Stimulated activated CD4-positive, alpha-beta T cell treated with anti-CD3 and anti-CD28 coated beads, Interleukin-2, amount 100 ng/mL, for 24 hours (primary cell): ENCODE measurements around the gene CUL4A.
"Not testable (repeated sequence)": the region's sequence is repeated elsewhere in the genome, so short reads cannot be mapped to it uniquely, and the experiment has no call there.

Experiments
- DNase-seq, 2 donors: peaks; one replicate each; pipeline ENCODE4 v3.0.0-alpha.2; 2020

Gene CUL4A

GRCh38 chr13:113209336-113209758 lies at the start of gene CUL4A:
TSS of gene CUL4A (plus strand) at chr13:113209613. CDS start at chr13:113209628, 15 bp downstream.
- peak; percentile 75 to 81 for DNase-seq

GRCh38 chr13:113159701-113160100 lies 49.7 kb upstream of the CUL4A start:
- no peak for DNase-seq

DNA sequence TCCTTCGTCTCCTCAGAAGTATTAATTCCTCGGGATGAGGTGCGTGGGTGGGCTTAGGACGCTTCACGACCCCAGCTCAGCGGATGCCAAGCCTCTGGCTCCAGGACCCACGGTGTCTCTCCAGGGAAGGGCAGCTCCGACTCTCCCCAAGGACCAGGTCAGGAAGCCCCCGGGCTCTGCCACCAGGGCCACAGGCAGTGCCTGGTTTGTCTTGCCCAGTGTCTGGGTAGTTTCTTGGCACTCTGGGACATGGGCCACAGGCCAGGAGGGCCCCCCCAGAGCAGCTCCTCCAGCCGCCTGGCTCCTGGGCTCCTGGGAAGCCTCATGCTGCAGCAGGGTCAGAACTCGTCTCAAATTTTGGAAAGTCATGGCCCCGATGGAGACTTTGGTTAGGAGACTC lies 48.4 kb upstream of the CUL4A start:
- DNase-seq: no peak

DNA sequence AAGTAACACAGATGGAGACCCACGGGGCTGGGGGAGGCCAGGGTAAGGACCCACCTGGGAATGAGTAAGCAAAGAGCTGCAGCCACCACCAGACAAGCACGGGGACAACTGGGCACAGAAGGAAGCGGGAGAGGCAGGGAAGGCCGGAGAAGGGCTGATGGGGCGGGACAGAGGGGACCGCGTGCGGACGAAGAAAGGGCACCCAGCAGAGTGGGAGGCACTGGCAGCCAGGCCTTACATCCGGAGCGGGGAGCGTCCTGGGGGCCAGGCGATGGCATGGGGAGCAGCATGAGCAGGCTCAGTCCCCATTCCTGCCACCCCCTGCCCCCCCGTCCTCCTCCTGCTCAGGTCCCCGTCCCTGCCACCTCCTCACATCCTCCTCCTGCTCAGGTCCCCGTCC lies 48.0 kb upstream of the CUL4A start:
- no peak for DNase-seq

GRCh38 chr13:113161975-113162374 lies 47.4 kb upstream of the CUL4A start:
- not testable (repeated sequence) for DNase-seq

GRCh38 chr13:113162783-113163685 lies 46.4 kb upstream of the CUL4A start:
- DNase-seq: no peak

- no peak for DNase-seq
Observed at GRCh38 chr13:113164492-113164891, 44.9 kb upstream of the CUL4A start.

- DNase-seq: no peak
Observed at GRCh38 chr13:113166266-113166665, 43.1 kb upstream of the CUL4A start.

DNA sequence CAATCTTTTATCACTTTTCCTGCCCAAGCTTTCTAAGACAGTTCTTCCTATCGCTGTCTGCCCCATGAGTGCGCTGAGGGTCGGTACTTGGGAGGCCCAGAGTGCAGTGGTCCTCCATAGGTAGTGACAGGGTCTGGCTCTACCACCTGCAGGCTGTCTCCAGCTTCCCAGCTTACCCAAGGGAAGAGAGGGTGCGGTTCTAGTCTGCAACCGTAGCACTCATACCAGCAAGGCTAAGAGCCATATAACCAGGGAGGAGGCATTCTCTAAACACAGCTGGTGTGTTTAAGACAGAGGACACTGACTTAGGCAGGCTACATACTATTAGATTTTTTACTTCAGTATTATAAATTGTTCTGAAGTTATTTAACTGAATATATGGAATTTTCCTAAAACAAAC lies 42.7 kb upstream of the CUL4A start:
- DNase-seq: no peak

- no peak for DNase-seq
Observed at GRCh38 chr13:113167155-113167554, 42.3 kb upstream of the CUL4A start.

DNA sequence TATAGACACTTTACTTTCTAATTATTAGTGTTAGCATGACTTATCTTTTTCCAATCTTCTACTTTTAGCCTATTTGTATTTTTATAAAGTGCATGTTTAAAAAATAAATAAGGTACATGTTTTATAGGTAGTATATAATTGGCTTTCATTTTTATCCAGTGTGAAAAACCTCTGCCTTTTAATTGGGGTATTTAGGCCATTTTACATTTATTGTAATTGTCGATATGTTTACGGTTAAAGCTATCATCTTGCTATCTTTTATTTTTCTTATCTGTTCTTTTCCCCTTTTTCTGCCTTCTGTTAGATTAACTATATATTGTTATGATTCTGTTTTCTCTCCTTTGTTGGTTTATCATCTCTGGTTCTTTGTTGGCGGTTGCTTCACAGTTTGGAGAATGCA lies 41.8 kb upstream of the CUL4A start:
- no peak for DNase-seq

- no peak for DNase-seq
Observed at GRCh38 chr13:113168211-113168610, 41.2 kb upstream of the CUL4A start.

- DNase-seq: no peak
Observed at GRCh38 chr13:113169277-113170272, 39.8 kb upstream of the CUL4A start.

DNA sequence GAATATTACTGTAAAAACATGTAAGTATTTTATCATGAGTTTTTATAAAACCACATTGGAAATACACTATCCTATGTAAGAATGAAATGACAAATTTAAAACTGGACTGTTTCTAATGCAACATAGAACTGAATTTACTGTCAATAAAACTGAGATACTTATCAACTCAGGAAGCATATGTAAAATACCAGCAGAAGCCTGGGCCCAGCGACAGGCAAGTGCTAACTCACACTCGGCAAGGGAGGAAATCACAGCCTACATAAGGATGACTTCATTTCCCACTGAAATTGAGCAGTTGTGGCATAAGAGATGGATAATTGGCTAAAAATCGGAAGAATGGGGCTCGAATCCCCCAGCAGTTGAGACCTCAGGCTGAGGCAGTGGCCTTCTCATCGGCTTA lies 38.9 kb upstream of the CUL4A start:
- DNase-seq: no peak

DNA sequence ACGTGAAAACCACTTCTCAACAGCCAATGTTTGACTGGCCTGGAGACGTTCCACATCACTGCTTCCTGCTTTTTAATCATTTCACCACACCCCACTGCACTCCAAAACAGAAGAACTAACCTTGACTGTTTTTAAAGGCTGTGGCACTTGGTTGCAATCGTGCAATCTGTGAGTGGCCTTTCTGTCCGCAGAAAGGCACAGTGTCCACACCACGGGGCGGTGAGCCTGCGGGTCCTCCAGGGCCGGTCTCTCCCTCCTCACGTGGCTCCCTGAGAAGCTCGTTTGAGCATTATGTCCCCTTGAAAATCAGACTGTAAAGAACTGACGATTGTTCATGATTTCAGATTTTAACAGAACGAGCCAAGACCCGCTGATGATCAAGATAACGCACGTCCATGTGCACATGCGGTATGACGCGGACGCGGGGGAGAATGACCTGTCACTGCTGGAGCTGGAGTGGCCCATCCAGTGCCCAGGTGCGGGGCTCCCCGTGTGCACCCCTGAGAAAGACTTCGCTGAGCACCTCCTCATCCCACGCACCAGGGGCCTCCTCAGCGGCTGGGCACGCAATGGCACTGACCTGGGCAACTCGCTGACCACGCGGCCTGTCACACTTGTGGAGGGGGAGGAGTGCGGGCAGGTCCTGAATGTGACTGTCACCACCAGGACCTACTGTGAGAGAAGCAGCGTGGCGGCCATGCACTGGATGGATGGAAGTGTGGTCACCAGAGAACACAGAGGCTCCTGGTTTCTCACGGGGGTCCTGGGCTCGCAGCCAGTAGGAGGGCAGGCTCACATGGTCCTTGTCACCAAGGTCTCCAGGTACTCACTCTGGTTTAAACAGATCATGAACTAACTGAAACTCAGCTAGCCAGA lies 37.9 kb upstream of the CUL4A start:
- no peak for DNase-seq

- DNase-seq: no peak
Observed at GRCh38 chr13:113172419-113172926, 36.9 kb upstream of the CUL4A start.

DNA sequence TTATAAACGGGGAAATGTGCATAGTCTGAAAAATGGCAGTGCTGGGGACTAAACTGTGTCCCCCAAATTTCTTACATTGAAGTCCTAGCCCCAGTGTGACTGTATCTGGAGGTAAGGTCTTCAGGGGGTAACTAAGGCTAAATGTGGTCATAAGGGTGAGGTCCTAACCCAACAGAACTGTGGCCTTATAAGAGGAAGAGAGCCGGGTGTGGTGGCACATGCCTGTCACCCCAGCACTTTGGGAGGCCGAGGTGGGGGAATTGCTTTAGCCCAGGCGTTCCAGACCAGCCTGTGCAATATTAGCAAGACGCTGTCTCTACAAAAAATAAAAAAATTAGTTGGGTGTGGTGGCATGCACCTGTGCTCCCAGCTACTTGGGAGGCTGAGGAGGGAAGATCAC lies 33.1 kb upstream of the CUL4A start:
- DNase-seq: peak; percentile 46 to 55

GRCh38 chr13:113176822-113177221 lies 32.6 kb upstream of the CUL4A start:
- DNase-seq: no peak

- no peak for DNase-seq
Observed at GRCh38 chr13:113178070-113178895, 31.1 kb upstream of the CUL4A start.

GRCh38 chr13:113178896-113179167 lies 30.6 kb upstream of the CUL4A start:
- DNase-seq: no peak

GRCh38 chr13:113179374-113180230 lies 29.8 kb upstream of the CUL4A start:
- DNase-seq: no peak
